Measurements from ENCODE around the gene B3GALT5. TPM values are rescaled to one million over a fixed set of nuclear protein-coding genes. Genes with fewer than 3 reads are reported as not detected.

The B3GALT5 gene
- polyA plus RNA-seq, 2 of the 4 experiments (the other 2 are of a cell fraction) = 0.39 to 0.52 TPM

DNA sequence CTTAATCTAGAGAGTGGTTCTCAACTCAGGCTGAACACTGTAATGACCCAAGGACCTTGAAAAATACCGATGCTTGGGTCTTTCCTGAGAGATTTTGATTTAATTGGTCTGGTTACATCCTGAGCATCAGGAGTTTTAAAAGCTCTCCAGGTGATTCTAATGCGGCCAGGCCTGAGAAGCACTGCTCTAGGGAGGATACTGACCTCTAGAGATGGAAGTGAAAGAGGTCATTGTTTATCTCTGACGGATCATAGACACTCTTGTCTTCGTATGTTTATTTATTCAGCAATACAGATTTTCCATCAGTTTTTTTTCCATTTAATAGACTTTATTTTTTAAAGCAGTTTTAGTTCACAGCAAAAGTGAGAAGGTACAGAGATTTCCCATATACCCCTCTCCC, 77.7 kb downstream of the B3GALT5 start:
- H3K4me2 ChIP-seq = no peak overlapping the region
- H3K27ac ChIP-seq = no peak overlapping the region
- no peak for ATAC-seq
- POLR2A ChIA-PET = no interaction called here
- no peak for FAIRE-seq
- DNase-seq (ENCODE audit: low read depth in 1 of 2, low spot score in 1 of 2) = no peak
- H3K9me3 ChIP-seq = no peaks in the 10 kb centered on the region
- WGBS (ENCODE audit: missing lambda C conversion rate) = 63% methylated on average over 4 of the region's 4 CpGs
- TF ChIP-seq KDM1A (IDR thresholded peaks at IDR 0.05; ENCODE audit: low read depth) = no peak
- no peak for TF ChIP-seq RFX5 (IDR thresholded peaks at IDR 0.05)
- TF ChIP-seq, protein P1, sequence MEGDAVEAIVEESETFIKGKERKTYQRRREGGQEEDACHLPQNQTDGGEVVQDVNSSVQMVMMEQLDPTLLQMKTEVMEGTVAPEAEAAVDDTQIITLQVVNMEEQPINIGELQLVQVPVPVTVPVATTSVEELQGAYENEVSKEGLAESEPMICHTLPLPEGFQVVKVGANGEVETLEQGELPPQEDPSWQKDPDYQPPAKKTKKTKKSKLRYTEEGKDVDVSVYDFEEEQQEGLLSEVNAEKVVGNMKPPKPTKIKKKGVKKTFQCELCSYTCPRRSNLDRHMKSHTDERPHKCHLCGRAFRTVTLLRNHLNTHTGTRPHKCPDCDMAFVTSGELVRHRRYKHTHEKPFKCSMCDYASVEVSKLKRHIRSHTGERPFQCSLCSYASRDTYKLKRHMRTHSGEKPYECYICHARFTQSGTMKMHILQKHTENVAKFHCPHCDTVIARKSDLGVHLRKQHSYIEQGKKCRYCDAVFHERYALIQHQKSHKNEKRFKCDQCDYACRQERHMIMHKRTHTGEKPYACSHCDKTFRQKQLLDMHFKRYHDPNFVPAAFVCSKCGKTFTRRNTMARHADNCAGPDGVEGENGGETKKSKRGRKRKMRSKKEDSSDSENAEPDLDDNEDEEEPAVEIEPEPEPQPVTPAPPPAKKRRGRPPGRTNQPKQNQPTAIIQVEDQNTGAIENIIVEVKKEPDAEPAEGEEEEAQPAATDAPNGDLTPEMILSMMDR (IDR thresholded peaks at IDR 0.05) = no peak
- no peak for TF ChIP-seq ZNF302 (CRISPR knock-in tag; IDR thresholded peaks at IDR 0.05)
- TF ChIP-seq, protein P2, sequence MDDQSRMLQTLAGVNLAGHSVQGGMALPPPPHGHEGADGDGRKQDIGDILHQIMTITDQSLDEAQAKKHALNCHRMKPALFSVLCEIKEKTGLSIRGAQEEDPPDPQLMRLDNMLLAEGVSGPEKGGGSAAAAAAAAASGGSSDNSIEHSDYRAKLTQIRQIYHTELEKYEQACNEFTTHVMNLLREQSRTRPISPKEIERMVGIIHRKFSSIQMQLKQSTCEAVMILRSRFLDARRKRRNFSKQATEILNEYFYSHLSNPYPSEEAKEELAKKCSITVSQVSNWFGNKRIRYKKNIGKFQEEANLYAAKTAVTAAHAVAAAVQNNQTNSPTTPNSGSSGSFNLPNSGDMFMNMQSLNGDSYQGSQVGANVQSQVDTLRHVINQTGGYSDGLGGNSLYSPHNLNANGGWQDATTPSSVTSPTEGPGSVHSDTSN (IDR thresholded peaks at IDR 0.05) = no peak
- TF ChIP-seq FOSL2 (IDR thresholded peaks at IDR 0.05) = no peak
- no peak for TF ChIP-seq FOSL2 (CRISPR knock-in tag; IDR thresholded peaks at IDR 0.05)
- TF ChIP-seq FOXS1 (CRISPR knock-in tag; IDR thresholded peaks at IDR 0.05) = no peak
- TF ChIP-seq RCOR1 (IDR thresholded peaks at IDR 0.05; ENCODE audit: low read depth, low read length) = no peak
- no peak for TF ChIP-seq HDAC2 (IDR thresholded peaks at IDR 0.05)
- no peak for TF ChIP-seq CEBPB (IDR thresholded peaks at IDR 0.05)
- TF ChIP-seq ZFP36 (IDR thresholded peaks at IDR 0.05; ENCODE audit: borderline replicate concordance, partially characterized antibody) = no peak
- TF ChIP-seq RAD21 (conservative IDR thresholded peaks at IDR 0.05 in 1 of 2, IDR thresholded peaks at IDR 0.05 in 1 of 2) = no peak
- TF ChIP-seq NFE2L2 (conservative IDR thresholded peaks at IDR 0.05; ENCODE audit: low read length) = no peak
- TF ChIP-seq, protein P3, sequence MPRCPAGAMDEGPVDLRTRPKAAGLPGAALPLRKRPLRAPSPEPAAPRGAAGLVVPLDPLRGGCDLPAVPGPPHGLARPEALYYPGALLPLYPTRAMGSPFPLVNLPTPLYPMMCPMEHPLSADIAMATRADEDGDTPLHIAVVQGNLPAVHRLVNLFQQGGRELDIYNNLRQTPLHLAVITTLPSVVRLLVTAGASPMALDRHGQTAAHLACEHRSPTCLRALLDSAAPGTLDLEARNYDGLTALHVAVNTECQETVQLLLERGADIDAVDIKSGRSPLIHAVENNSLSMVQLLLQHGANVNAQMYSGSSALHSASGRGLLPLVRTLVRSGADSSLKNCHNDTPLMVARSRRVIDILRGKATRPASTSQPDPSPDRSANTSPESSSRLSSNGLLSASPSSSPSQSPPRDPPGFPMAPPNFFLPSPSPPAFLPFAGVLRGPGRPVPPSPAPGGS (IDR thresholded peaks at IDR 0.05) = no peak
- no peak for TF ChIP-seq CHD4 (IDR thresholded peaks at IDR 0.05; ENCODE audit: borderline replicate concordance)
- TF ChIP-seq JUN (IDR thresholded peaks at IDR 0.05) = no peak
- TF ChIP-seq ZSCAN20 (CRISPR knock-in tag; IDR thresholded peaks at IDR 0.05) = no peak
- no peak for TF ChIP-seq CHD2 (IDR thresholded peaks at IDR 0.05; ENCODE audit: low read length, partially characterized antibody)
- CTCF ChIA-PET = no interaction called here
- peaks cover 8% of the 10 kb centered on the region; the same call in 2 of the 3 replicates for H3K4me1 ChIP-seq
- no peak overlapping the region for H3K4me3 ChIP-seq

DNA sequence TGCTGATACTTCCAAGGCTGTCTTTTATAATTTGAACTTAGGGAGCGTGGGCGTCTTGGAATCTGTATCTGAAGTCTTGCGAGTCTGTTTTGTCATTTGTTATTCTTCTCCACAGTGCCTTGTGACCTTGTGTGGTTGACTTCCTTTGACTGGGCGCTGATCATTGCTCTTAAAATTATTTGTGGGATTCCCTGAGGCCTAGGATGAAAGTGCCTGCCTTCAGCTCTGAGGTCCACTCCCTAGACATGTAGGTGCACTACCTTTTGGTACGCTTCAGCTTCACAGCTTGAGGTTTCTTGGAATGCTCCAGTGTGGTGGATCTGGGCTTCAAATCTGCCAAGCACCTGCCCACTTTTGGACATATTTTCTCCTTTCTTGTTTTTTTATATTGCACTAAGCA, 82.0 kb downstream of the B3GALT5 start:
- Histone ChIP-seq H3K4me3 (no peak overlapping the region), H3K4me2 (no peak overlapping the region), H3K9me3 (no peaks in the 10 kb centered on the region), H3K4me1 (no peaks in the 10 kb centered on the region), H3K27ac (no peak overlapping the region)
- FAIRE-seq (no peak), DNase-seq (ENCODE audit: low read depth in 1 of 2, low spot score in 1 of 2) (no peak), ATAC-seq (no peak)
- ChIA-PET POLR2A (no interaction called here), CTCF (interaction anchor here (0.7 to 2.0 kb wide), 4 partner anchors 12 to 176 kb away, joined by 4 to 5 read pairs (median 4); no protein-coding TSS in a partner anchor)
- TF ChIP-seq RAD21 (conservative IDR thresholded peaks at IDR 0.05 in 1 of 2, IDR thresholded peaks at IDR 0.05 in 1 of 2) (no peak), HDAC2 (IDR thresholded peaks at IDR 0.05) (no peak), CBX8 (IDR thresholded peaks at IDR 0.05) (no peak), TFCP2L1 (CRISPR knock-in tag; IDR thresholded peaks at IDR 0.05) (no peak), NFE2L2 (conservative IDR thresholded peaks at IDR 0.05; ENCODE audit: low read length) (no peak), RCOR1 (IDR thresholded peaks at IDR 0.05; ENCODE audit: low read depth, low read length) (no peak)
- TF ChIP-seq, protein P4, sequence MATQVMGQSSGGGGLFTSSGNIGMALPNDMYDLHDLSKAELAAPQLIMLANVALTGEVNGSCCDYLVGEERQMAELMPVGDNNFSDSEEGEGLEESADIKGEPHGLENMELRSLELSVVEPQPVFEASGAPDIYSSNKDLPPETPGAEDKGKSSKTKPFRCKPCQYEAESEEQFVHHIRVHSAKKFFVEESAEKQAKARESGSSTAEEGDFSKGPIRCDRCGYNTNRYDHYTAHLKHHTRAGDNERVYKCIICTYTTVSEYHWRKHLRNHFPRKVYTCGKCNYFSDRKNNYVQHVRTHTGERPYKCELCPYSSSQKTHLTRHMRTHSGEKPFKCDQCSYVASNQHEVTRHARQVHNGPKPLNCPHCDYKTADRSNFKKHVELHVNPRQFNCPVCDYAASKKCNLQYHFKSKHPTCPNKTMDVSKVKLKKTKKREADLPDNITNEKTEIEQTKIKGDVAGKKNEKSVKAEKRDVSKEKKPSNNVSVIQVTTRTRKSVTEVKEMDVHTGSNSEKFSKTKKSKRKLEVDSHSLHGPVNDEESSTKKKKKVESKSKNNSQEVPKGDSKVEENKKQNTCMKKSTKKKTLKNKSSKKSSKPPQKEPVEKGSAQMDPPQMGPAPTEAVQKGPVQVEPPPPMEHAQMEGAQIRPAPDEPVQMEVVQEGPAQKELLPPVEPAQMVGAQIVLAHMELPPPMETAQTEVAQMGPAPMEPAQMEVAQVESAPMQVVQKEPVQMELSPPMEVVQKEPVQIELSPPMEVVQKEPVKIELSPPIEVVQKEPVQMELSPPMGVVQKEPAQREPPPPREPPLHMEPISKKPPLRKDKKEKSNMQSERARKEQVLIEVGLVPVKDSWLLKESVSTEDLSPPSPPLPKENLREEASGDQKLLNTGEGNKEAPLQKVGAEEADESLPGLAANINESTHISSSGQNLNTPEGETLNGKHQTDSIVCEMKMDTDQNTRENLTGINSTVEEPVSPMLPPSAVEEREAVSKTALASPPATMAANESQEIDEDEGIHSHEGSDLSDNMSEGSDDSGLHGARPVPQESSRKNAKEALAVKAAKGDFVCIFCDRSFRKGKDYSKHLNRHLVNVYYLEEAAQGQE (IDR thresholded peaks at IDR 0.05) = no peak
- TF ChIP-seq, protein P2 (IDR thresholded peaks at IDR 0.05) = no peak
- 61% methylated on average over 5 of the region's 5 CpGs for WGBS (ENCODE audit: missing lambda C conversion rate)
